Osteocyte (in vitro differentiated cells): ENCODE results near the gene IBA57. TPM values are rescaled to one million over a fixed set of nuclear protein-coding genes. Genes with fewer than 3 reads are reported as not detected.
A peak's percentile ranks its signal among the peaks of the same experiment; 100 is the strongest.

Experiments used
- DNase-seq: peaks from one replicate; pipeline ENCODE4 v3.0.0; 2021; ENCODE audit warnings: mixed read lengths; ENCODE audit not compliant: unreplicated experiment; ENCODE audit errors: extremely low spot score
- H3K27ac Mint-ChIP-seq: one replicate; pipeline ENCODE4 v1.8.0; 2021; ENCODE audit warnings: mild to moderate bottlenecking, mixed read lengths; ENCODE audit not compliant: unreplicated experiment
- H3K27me3 Mint-ChIP-seq: one replicate; pipeline ENCODE4 v1.8.0; 2021; ENCODE audit warnings: mixed read lengths; ENCODE audit not compliant: unreplicated experiment
- H3K36me3 Mint-ChIP-seq: one replicate; pipeline ENCODE4 v1.8.0; 2021; ENCODE audit warnings: mixed read lengths; ENCODE audit not compliant: unreplicated experiment
- H3K4me1 Mint-ChIP-seq: one replicate; pipeline ENCODE4 v1.8.0; 2021; ENCODE audit warnings: mixed read lengths; ENCODE audit not compliant: unreplicated experiment
- H3K4me3 Mint-ChIP-seq: one replicate; pipeline ENCODE4 v1.8.0; 2021; ENCODE audit warnings: mild to moderate bottlenecking, moderate library complexity, mixed read lengths; ENCODE audit not compliant: unreplicated experiment
- H3K9me3 Mint-ChIP-seq: one replicate; pipeline ENCODE4 v1.8.0; 2021; ENCODE audit warnings: mixed read lengths; ENCODE audit not compliant: unreplicated experiment
- total RNA-seq: library from RNA; stranded (reverse); gene quantifications from 2 replicates; pipeline ENCODE4 v1.2.1, GENCODE V29; 2021
- TF ChIP-seq, protein P1 (sequence below): fragments of 200-600 bp; sonication (generic); IDR thresholded peaks from 2 replicates; pipeline ENCODE4 v1.5.0; 2021; ENCODE audit warnings: antibody characterized with exemption, mild to moderate bottlenecking, moderate library complexity

IBA57 gene
- total RNA-seq, 1 donor from 2014 or later = 8.1 TPM

DNA sequence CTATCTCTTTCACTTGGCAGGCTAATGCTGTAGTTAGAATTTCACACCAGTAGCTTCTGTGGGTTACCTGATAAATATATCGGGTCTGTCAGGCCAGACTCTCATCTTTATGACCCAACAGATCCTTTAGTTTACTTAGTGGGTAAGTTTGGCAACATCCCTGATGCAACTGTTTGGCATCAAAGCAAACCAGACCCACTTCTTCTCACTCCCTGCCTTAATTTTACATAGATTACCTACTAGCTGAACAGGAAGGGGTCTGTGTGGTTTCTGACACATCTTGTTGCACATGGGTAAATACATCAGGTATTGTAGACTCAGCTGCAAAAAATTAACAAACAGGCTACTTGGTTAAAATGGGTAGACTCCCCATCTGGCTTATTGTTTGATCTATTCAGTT, 28.7 kb upstream of the IBA57 start:
- TF ChIP-seq, protein P1, sequence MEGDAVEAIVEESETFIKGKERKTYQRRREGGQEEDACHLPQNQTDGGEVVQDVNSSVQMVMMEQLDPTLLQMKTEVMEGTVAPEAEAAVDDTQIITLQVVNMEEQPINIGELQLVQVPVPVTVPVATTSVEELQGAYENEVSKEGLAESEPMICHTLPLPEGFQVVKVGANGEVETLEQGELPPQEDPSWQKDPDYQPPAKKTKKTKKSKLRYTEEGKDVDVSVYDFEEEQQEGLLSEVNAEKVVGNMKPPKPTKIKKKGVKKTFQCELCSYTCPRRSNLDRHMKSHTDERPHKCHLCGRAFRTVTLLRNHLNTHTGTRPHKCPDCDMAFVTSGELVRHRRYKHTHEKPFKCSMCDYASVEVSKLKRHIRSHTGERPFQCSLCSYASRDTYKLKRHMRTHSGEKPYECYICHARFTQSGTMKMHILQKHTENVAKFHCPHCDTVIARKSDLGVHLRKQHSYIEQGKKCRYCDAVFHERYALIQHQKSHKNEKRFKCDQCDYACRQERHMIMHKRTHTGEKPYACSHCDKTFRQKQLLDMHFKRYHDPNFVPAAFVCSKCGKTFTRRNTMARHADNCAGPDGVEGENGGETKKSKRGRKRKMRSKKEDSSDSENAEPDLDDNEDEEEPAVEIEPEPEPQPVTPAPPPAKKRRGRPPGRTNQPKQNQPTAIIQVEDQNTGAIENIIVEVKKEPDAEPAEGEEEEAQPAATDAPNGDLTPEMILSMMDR = no peak
- no peak overlapping the region for H3K27ac Mint-ChIP-seq
- H3K4me1 Mint-ChIP-seq = peaks cover 14% of the 10 kb centered on the region
- H3K9me3 Mint-ChIP-seq = no peaks in the 10 kb centered on the region
- H3K4me3 Mint-ChIP-seq = no peak overlapping the region
- H3K36me3 Mint-ChIP-seq = no peaks in the 10 kb centered on the region
- DNase-seq = no peak
- H3K27me3 Mint-ChIP-seq = peaks cover 39% of the 10 kb centered on the region

DNA sequence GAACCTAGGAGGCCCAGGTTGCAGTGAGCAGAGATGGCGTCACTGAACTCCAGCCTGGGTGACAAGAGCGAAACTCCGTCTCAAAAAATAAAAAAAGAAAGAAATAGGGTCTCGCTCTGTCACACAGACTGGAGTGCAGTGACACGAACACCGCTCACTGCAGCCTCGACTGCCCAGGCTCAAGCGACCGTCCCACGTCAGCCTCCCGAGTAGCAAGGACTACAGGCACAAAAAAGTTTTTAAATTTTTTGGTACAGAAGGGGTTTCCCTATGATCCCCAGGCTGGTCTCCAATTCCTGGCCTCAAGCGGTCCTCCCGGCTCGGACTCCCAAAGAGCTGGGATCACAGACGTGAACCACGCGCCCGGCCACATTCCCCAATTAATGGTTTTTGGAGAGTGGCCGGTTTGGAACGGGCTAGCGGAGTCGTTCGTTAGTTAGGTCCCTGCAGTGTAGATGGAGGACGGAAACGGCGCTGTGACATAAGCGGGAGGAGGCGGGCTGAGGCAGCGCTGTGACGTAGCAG, 26.1 kb upstream of the IBA57 start:
- peak overlapping the region; percentile 94 for H3K27ac Mint-ChIP-seq
- H3K36me3 Mint-ChIP-seq = no peaks in the 10 kb centered on the region
- H3K27me3 Mint-ChIP-seq = peaks cover 28% of the 10 kb centered on the region
- no peak for DNase-seq
- TF ChIP-seq, protein P1 = no peak
- peaks cover 36% of the 10 kb centered on the region for H3K4me1 Mint-ChIP-seq
- H3K9me3 Mint-ChIP-seq = no peaks in the 10 kb centered on the region
- peak overlapping the region; percentile 90 for H3K4me3 Mint-ChIP-seq

DNA sequence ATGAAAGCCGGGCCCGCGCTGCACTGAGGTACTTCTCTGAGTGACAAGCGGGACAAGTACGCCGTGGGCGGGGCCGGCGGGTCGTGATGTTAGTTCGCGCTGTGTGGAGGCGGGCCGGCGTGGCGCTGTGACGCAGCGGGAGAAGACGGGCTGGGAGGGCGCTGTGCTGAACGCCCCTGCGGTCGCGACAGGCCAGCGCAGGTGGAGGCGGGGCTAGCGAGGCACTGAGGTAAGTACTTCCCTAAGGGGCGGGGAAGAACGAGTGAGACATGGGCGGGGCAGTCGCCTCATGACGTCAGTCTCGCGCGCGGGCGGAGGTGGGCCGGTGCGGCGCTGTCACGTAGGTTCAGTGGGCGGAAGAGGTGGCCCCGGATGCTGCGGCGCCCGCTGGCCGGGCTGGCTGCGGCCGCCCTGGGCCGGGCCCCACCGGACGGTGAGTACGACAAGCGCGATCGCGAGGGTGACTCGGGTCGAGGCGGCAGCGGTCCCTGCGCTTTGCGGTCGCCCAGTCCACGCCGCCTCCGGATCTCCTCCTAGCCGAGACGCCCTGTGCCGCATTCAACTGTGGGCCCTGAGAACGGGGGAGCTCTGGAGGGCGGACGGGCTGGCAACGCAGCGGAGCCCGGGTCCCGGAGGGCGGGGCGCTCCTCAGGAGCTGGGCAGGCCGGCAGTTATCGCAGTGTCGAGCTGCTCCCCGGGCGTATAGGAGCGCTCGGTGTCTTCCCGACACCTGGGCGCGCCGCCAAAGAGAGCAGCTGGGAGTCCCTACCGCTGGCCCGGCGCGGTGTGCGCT, 25.5 kb upstream of the IBA57 start, which contains the start of gene GUK1:
Gene GUK1, plus strand, starts transcription at position 349 of the 793 bp plus-strand sequence. Its CDS starts 24 bp downstream, at position 373.
- Mint-ChIP-seq H3K27ac (peak within 1 kb of the TSS; percentile 94), H3K4me3 (peak within 1 kb of the TSS; percentile 90), H3K4me1 (peaks cover 36% of the 10 kb centered on the region), H3K27me3 (peaks cover 22% of the 10 kb centered on the region), H3K36me3 (no peaks in the 10 kb centered on the region), H3K9me3 (no peaks in the 10 kb centered on the region)
- DNase-seq = peak; percentile 99
- TF ChIP-seq, protein P1 = peak; percentile 19

DNA sequence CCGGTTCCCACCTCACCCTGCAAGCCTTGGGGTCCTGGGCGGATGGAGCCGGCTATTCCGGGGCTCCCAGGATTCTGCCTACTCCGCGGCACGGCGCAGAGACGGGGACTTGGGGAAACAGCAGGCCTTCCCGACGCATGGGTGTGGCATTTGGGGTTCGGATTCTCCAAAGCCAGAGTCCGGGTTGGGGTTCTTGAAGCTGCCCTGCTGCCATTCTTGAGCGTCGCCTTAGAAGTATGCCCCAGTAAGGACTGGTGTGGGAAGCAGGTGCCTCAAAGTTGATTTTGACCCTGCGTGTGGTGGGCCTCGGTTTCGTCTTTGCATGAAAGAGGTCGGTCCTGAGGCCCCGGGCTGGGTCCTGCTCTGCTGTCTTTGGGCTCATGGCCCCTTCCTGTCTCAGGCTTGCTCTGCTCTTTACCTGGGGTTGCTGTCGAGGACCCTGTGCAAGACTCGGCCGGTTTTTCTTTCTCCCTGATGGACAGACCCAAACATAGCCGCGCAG, 24.8 kb upstream of the IBA57 start:
- TF ChIP-seq, protein P1 = no peak
- DNase-seq = no peak

More for the DNA sequence above, 24.8 kb upstream of the IBA57 start:
- Mint-ChIP-seq H3K9me3 (no peaks in the 10 kb centered on the region), H3K4me1 (peaks cover 36% of the 10 kb centered on the region), H3K27ac (peak overlapping the region; percentile 83), H3K27me3 (peaks cover 18% of the 10 kb centered on the region), H3K36me3 (no peaks in the 10 kb centered on the region), H3K4me3 (peak overlapping the region; percentile 90)
